GM19025 (cell line): ENCODE measurements around the gene SEC16A.
A peak's percentile ranks its signal among the peaks of the same experiment; 100 is the strongest.

ENCODE experiments used
- ATAC-seq: cut with Tn5 transposase; IDR thresholded peaks from one replicate; pipeline ENCODE4 v1.9.1; 2021; ENCODE audit warnings: mild to moderate bottlenecking, low read depth, moderate library complexity; ENCODE audit not compliant: unreplicated experiment

Gene SEC16A

DNA sequence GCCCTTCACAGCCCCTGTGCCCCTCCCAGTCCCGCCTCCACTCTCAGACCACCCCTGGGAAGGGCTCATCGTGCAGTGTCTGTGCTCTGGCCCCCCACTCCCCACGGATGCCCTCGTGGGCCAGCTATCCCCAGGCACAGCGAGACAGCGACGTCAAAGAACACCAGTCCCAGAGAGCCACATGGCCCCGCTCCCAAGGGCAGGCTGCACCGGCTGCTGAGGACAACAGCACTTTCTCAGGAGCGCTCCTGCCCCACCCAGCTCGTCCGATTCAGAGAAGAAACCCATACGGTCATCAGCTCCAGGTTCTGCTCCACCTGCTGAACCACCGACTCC, 78.1 kb downstream of the SEC16A start:
- ATAC-seq: no peak

DNA sequence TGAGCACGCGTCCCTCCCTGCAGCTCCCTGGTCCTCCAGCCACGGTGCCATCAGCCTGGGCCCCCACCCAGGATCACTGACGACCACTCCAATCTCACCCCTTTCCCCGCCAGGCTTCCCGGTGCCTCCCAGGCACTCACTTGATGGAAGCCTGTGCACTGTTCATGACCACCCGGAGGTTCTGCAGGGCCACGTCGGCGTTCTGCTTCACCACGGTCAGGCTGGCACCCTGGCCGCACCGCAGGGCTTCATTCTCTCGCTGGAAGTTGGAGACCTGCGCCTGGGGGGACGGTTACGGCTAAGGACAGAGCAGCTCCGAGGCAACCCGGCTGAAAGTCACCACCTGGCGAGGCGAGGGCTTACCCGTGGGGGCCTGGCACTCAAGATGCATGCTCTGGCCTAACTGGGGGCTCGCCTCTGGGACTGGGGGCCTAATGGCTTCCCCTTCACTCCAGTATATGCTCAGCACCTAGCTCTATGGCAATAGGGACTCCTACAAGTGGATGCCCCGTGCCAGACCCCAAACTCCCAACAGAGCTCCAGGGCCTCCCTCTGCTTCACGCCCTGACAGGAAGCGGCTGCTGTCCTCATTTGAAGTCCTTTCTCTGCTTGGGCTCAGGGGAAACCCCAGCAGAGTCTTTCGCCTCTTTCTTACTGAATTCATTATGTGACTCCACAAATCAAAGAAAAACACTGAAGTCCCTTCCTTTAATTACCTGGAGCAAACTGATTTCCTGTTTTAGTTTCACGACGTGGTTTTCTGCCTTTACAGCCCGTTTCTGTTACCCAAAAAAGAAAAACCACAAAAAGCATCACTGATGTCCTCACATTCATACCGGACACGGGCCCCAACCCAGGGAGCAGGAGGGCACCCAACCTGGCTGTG, 78.7 kb downstream of the SEC16A start:
- ATAC-seq: no peak

DNA sequence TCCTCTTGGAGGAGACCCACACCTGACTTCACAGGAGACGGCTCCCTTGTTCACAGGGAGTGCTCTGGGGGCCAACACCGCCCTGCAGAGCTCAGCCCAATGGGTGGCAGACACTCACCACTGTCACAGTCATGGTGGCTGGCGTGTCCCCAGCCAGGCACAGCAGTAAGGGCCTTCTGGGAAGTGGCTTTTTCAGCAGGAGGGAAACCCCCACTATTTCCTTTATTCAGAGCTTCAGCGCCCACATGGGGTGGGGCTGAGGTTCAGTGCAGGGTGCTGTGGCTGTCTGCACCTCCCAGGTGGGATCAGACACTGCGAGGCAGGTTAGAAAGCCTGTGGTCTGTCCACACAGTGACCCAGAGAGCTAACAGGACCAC, 79.3 kb downstream of the SEC16A start:
- no peak for ATAC-seq

DNA sequence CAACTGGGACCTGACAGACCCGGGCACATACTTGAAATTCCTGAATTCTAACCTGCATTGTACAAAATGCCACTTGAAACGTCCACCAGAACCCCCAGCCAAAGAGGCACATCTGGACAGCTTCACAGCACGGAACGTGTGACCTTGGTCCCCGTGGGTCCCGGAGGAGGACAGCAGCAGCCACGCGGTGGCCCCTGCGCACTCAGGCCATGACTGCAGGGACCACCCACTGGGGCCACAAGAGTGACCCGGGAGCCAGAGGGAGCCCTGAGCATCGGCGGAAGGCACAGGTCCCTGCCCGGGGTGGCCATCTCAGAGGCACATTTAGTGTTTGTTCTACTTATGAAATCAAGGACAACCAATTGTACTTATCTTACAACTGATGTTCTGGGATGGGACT, 80.8 kb downstream of the SEC16A start:
- no peak for ATAC-seq

DNA sequence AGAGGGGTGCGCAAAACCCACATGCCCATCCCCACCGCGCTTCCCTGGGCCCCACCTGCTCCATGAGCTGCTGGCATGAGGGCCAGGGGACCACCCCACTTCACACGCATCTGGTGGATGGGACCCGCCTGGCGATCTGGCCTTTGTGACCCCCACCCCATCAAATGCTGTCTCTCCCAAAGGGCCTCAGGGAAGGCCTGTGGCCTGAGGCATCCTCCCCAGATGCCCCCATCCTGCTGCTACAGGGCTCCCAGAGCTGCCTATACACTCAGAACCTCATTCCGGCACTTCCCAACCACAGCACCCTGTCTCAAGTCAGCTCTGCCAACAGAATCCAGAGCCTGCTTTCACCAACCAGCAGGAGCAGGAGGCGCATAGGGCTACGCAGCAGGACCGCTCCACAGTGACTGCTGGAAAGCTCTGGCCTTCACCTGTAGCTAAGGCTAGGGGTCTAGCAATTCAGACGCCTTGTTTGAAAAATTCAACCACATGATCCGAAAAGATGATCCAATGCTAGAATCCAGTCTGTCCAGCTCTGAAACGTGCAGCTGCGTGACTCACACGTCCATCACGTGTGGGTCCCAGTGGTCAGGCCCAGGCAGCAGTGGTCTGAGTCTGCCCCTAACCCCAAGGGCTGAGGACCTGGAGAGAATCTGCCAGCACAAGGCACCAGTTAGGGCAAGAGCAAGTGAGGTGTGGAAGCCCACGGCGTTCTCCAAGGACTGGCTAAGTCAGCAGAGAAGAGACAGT, 81.5 kb downstream of the SEC16A start:
- ATAC-seq: no peak

DNA sequence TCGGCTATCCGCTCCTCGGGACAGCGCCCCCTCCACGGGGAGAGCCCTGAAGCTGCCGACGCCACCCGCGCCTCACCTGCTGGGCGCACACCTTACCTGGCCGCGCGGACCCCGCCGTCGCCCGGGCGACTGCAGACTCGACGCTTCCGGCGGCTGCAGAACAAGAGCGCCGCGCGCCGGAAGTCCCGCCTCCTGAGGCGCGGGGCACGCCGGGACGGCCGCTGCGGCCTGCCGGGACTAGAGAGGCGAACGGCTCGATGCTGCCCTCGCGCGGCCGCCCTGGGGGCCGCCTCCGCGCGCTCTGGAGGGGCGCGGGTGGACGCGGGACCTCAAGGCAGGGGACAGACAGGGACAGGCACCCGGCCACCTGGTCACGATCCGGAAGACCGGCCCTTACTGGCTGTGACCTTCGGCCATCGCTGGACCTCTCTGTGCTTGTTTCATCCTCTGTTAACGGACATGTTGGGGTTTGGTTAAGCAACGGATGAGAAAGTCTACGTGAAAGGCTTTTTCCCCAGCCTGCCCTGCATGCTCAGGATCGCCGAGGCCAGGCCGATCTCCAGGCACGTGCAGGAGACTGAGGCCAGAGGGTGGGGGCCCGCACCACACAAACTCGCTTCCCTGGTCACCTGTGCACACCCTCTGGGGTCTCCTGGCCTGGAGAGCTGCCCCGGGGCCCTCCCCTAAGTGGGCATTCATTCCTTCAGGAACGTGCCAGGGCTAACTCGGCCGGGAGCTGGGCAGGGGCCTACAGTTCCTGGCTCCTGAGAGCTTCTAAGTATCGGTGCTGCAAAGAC, 82.6 kb downstream of the SEC16A start, which contains the start of gene SNAPC4:
Gene SNAPC4 (minus strand): TSS at position 133 of the 797 bp plus-strand sequence. CDS start 1,742 bp downstream, outside the sequence.
- ATAC-seq: peak; percentile 62

DNA sequence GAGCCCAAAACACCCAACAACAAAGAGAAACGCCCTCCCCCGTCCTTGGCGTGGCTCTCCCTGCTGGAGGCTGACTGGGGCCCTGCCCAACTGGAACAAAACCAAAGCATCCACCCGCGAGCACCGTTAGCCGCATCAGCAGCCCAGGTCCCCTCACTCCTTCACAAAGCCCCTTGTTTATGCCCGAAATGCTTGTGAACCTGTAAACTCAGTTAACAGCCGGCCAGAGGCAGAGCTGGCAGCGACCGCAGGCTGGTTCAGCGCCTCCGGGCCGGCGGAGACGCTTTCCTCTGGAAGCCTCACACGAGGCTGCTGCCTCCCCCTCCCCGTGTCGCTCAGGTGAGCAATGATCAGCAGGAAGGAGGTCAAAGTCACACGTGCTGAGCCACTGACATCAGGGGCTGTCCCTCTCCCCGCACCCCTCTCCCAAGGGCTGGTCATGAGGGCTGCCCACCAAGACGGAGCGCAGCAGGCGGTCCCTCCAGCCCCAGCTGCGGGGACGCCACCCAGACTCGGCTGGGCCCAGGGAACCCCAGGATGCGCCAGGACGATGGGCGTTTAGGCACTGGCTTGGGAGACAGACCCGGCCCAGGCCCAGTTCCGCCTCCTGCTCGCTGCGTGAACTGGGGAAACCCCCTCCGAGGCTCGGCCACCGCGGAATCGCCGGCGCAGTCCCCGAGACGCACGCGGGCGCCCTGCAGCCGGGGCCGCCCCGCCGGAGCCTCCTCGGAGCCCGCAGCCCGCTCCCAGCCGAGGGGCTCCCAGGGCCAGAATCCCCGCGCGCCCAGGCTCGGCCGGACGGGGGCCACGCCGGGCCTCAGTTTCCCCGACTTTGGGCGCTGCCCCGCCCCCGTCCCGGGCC, 83.4 kb downstream of the SEC16A start:
- no peak for ATAC-seq

DNA sequence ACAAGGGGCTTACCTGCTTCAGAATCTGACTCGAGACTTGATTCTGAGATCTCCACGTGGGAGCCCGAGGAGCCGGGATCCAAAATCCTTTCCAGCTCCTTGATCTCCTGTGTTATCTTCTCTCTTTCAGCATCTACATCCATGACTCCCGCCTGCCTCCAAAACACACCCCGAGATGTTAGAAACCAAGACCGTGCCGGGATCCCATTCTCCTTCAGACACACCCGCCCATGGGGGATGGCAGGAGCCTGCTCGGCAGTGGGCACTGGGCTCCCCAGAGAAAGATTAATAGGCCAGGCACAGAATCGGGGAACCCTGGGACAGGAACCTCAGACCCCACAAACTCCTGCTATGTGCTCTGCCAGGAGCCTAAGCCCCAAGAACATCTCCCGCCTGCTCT, 84.6 kb downstream of the SEC16A start:
- no peak for ATAC-seq

DNA sequence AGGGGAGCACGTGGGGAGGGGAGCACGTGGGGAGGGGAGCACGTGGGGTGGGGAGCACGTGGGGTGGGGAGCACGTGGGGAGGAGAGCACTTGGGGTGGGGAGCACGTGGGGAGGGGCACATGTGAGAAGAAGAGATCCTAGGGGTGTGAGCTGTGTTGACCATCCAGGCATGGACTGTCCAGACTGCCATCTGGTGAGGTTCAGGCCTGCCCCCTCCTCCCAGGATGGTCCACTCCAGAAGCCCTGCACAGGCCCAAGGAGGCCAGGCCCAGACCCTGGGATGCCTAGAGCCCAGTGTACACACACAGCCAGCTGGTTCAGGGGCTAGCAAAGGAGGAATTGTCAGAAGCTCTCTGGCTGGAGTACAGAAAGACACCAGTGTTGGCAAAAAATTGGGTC, 85.2 kb downstream of the SEC16A start:
- no peak for ATAC-seq

DNA sequence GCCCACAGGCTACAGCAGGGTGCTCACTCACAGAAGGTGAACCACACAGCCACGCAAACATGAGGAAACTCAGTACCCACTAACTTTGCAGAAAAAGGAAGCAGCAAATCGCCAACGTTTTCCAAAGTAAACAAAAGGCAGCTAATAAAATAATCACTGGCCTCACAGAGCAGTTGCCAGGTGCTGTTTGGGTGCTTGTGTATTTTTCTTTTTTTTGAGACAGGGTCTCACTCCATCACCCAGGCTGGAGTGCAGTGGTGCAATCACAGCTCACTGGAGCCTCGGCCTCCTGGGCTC, 86.7 kb downstream of the SEC16A start:
- no peak for ATAC-seq

DNA sequence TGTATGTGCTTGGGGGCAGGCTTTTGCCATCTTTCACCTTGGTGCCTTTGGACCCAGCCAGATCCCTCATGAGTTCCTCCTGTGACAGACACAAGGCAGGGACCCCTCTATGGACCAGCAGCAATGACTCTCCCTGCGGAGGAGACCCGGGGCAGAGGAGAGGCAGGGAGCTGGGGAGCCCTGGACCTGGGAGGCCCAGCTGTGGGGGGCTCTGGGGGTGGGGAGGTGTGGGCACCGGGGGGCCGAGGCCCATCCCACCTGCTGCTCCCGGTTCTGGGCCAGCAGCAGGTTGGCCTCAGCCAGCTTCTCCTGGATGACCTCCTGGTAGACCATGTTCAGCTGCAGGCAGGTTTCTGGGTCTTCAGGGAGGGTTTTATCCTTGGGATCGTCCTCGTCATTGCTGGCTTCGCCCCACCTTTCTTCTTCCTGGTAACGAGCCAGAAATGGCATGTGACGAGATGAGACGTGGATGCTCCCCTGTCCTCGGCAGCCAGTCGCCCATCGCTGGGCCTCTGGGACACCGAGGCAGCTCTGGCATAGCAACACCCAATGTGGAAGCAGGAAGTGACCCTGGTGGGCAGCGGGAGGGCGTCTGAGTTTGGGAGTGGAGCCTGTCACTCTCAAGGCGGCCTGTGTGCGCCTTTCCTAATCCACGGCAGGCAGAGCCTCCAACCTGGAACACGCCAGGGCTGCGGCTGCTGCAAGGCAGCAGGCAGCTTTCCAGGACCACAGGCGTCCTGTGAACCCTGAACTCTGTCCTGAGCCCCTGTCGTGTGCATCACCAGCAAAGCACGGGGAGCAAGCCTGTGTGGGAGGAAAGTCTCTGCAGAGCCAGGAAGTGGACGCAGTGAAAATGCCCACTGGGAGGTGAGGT, 87.3 kb downstream of the SEC16A start:
- no peak for ATAC-seq

DNA sequence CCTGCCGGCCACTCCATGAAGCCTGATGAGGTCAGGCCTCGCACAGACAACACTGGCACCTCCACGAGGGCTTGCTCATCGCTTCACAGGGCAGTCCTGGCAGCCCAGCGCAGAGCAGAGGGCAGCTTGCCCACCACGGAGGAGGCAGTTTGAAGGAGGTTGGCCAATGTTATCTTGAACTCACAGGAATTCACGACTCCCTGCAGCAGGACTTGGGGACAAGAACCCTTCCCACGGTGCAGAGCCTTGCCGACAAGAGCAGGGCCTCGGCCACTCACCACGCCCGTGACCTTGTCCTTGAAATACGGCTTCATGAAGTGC, 87.9 kb downstream of the SEC16A start:
- ATAC-seq: no peak

DNA sequence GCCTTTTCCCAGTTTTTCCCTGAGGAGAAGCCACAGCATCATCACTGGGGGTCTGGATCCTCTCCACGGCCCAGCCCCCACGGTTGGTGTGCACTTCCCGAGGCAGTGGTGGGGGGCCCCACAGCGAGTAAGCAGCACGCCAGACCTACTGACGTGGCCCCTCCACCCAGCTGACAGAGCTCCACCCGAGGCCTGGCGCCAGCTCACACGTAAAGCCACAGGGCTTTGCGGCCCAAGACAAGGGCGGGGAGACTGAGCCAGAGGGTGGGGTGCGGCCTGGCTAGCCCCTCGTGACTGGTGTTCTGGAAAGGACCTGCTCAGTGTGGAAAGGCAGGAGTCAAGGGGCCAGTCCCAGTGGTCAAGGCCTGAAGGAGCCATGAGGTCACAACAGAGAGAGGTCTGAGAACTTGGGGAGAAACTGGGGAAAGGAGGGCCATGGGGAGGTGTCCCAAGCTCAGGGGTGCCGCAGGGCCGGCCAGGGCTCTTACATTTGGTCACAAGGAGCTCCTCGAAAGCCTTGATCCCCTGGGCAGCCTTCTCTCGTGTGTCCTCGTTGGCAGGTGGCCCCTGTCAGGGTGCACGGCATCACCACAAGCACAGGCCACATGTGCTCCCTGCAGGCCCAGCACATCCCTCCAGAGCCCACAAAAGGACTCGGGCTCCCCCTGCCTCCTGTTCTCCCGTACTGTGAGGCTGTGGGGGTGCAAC, 88.4 kb downstream of the SEC16A start:
- no peak for ATAC-seq

DNA sequence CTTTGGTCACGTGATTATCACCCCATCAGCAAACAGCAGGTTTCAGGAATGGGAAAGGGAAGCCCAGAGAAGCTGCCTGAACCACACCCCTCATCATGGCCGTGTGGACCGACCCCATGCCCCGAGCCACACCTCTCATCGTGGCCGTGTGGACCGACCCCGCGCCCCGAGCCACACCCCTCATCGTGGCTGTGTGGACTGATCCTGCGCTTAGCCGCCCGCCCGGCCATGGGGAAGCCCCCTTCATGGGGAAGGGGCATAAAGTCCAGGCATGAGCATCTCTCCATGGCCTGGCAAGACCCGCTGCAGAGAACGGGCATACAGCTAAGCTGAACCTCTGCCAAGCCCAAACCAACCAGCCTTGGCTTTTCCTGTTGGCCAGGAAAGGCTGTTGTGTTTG, 89.3 kb downstream of the SEC16A start:
- ATAC-seq: no peak

DNA sequence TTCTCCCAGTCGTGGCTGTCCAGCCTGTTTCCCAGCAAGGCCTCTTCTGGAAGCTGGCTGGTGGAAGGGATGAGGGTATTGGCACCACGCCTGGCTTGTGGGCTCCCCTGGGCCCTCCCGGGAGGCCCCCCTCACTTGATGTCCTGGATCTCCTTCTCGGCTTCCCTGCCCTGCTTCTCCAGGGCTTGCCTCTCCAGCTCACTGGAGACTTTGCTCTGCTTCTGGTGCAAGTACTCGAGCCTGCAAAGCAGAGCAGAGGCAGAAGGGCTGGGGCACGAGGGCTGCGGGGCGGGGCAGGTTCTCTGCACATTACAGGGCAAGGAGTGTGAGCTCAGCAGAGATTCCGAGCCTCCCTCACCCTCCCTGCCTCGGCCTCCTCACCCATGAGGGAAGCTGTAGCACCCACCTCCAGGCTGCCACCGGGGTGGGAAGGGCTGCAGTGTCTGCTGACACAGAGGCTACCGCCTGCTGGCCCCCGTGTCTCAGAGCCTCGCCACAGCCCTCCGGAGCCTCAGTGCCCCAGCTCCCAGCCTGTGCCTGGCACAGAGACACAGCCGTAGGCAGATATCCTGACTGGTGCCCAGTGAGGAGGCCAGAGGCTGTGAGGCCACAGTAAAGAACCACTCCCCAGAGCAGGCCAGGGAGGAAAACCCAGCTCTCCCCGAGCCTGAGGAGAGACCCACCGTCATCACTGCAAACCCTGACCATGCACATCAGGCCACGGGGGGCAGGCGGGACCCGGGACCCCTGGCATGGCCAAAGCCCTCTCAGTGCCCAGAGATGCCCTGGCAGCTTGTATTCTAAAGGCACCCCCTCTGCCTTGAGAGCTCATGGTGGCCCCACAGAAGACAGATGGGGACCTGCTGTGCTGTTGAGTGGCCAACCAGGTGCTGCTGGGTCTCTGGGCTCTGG, 90.0 kb downstream of the SEC16A start:
- ATAC-seq: no peak

DNA sequence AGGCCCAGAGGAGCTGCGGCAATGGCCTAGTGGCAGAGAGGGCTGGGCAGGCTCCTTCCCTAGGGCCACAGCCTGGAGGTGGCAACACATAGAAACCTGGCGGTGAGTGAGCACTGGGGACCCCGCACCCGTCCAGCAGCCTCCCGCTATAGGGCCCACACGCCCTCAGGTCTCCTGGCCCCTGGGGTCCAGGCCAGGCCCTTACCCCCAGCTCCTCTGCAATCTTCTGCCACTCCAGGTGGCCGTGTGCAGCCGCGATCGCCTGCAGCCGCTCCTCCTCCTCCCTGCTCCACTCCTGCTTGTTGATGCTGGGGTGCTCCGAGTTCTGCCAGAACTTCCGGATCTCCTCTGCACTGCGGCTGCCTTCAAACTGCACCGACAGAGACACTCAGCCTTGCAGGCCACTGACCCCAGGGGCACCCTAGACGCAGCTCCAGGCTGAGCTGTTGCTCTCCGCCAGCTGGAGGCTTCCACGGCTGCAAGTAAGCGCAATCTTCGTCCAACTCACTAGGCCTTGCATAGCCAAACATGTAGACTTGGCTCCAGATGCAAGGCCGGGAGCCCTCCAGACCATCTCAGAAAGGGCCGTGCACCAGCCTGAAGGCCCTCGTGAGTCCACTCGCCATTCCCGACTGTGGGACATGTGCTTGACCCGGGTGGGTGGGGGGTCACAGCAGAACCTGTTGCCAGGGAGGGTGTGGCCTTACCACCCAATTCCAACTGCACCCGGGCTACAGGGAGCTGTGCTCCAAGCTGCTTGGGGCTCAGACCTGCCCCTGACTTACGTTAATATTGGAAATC, 90.9 kb downstream of the SEC16A start:
- no peak for ATAC-seq
